Middle frontal gyrus (tissue), 1 donor: ENCODE measurements around the gene MAN2B2.
"Not testable (repeated sequence)": the region's sequence is repeated elsewhere in the genome, so short reads cannot be mapped to it uniquely, and the experiment has no call there.

ENCODE experiments used
- DNase-seq: peaks from one replicate; pipeline ENCODE4 v3.0.0-alpha.2; 2015; ENCODE audit warnings: low spot score; ENCODE audit errors: extremely low spot score

MAN2B2 gene

DNA sequence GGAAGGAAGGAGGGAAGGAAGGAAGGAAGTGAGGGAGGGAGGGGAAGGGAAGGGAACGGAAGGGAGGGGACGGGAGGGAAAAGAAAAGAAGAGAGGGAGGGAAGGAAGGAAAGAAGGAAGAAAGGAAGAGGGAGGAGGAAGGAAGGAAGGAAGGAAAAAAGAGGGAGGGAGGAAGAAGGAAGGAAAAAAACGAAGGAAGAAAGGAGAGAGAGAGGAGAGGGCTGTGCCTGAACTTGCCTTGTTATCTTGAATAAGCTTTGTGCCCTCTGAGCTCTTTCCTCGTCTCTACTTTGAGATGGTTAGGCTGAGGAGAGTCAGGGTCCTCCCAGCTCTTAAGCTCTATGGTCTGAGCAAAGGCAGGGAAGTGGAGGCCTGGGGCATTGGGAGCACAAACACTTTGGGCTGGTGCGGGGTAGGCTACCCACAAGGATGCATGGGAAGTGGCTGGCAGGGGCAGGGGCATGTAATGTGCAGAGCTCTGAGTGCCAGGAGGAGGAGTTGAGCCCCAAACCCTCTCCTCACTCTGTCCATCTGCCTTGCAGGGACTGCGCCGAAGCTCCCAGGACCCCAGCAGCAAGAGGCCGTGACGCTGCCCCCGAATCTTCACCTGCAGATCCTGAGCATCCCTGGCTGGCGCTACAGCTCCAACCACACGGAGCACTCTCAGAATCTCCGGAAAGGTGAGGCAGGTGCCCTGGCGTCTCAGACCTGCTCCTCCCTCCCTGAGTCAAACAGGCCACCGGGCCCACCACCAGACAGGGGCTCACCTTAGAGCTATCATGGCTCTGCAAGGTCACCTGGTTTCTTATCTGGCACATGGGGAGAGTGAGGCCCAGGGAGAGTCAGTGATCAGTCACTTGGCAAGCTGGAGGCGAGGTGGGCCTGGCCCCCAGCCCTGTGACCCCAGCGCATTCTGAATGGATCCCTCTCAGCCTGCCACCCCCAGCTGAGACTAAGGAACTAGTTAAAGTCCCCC, 39.0 kb downstream of the MAN2B2 start:
- DNase-seq: no peak

DNA sequence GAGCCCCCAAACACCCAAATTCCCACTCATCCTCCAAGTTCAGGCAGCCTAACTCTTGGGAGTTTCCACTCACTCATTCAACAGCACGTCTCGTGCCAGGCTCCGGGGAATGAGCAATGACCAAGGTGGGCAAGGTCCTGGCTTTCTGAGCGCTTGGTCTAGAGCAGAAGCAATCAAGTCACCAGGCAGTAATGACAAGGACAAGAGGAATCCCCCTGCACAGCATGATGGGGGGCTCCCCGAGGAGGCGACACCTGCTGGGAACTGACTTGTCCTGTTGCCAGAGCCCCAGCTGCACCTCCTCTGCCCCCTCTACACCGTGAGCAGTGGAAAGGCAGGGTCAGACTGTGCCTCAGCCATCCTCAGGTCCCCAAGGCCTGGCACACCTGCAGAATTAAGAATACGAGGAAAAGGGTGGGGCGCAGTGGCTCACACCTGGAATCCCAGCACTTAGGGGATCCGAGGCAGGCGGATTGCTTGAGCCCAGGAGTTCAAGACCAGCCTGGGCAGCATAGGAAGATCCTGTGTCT, 39.8 kb downstream of the MAN2B2 start:
- DNase-seq: no peak

DNA sequence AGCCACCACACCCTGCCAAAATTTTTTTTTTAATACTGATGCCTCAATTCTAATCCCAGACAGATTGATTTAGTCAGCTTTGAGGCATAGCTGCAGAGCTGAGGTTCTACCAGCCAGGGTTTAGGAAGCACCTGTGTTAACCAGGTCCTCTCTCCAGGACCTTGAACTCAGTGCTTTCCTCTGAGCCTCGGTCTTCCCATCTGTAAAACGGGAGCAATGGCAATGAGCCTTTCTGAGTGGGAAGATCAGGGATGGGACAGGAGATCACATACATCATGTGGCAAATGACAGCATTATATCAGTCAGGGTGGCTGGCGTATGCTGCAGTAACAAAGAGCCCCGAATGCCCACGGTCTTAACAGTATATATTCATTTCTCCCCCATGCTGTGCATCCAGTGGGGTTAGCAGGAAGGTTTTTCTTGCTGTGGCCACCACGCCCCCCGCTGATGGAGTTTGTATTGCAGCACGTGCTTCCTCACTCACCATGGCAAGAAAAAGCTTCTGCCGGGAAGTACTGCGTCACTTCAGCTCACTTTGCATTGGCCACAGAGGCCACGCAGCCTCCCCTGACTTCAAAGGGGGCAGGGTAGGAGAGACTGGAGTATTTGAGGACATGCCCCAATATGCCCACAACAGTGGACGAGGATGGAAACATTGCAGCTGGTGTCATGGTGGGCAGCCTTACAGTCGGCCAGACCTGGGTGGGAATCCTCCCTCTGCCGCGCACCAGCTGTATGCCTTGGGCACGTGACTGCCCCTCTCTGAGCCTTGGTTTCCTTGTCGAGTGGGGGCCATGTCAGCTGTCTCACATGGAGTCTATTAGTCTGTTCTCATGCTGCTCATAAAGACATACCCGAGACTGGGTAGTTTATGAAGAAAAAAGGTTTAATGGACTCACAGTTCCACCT, 41.4 kb downstream of the MAN2B2 start:
- DNase-seq: no peak

- no peak for DNase-seq
These were observed 42.3 kb downstream of the MAN2B2 start for GRCh38 chr4:6617246-6617645.

DNA sequence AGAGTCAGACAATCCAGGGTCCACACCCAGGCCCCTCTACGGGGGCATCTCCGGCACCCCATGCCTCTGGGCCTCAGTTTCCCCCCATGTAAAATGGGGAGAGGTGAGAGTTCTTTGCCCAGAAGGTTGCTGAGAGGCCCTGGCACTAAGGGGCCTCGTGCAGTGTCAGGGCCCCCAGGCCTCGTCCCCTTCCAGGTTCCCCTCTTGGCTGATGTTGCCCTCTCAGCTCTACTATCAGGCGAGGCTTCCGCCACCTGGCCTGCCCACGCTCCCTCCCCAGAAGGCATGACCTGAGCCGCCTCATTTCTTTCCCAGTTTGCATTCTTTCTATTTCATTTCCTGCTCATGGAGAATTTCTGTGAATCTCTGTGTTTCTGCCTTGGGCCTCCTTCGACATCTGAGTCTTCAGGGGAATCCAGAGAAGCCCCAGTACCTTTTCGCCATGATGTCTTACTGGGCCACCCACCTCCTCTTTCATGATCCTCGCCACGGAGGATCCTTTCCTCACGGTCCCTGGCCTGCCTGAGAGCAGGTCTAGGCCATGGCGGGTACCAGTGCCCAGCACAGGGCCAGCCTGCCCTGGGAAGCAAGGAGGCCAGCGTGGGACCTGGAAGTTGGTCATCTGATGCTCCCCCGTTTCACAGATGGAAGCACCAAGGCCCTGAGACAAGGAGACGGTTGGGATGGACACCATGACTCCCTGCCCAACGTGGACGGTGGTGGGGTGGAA, 43.6 kb downstream of the MAN2B2 start:
- no peak for DNase-seq

DNA sequence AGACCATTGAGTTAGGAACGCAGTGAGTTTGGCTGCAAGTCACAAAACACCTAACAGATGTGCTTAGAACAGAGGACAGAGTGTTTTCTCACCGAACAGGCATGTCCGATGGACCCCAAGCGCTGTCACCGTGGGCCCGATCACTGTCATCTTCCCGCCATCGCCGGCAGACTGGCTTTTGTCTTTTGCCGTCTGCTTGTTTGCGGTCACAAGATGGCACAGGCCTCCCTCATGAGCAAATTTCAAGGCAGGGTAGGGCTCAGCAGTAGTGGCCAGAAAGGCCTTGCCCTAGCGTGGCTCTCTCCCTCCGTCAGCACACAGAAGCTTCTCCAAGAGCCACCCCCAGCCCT, 44.1 kb downstream of the MAN2B2 start:
- DNase-seq: no peak

- no peak for DNase-seq
These were observed 44.7 kb downstream of the MAN2B2 start for GRCh38 chr4:6619466-6620255.

GRCh38 chr4:6620296-6620695, 45.3 kb downstream of the MAN2B2 start:
- DNase-seq: no peak

DNA sequence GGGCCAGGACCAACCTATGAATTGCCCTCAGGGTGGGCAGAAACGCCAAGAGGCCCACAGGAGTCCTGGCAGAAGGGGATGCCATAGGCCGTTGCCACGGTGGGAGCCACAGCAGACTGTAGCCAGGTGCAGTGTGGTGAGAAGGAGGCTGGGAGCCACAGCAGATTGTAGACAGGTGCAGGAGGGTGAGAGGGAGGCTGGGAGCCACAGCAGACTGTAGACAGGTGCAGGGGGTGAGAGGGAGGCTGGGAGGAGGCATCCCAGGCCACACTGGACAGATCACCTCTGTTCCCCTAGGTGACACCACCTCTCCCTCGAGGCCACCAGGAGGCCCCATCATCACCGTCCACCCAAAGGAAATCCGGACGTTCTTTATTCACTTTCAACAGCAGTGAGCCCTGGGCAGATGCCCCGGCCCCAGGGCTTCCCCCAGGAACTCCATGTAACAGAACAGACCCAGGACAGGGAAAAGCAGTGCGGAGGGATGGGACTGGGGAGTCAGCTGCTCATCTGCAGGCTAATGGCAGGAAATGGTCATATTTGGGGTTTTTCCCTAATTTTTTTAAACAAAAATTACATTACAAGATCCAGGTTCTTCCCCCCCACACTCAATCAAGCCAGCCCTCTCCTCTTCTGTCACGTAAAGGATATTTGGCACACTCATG, 46.0 kb downstream of the MAN2B2 start:
- no peak for DNase-seq

DNA sequence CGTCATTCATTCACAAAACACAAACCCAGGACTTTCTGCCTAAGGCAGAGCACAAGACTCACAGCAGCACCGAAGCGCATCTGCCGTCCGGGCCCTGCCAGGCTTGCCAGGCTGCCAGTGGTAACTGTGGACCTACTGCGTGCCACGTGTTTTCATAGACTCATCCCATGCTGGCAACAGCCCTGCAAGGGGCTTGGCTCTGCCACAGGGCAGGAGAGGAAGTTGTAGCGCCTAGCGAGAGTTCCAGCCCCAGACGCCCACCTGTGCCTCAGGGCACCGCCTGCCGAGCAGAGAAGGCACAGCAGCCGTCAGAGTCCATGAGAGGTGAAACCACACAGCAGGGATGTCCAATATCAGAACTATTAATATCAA, 46.6 kb downstream of the MAN2B2 start:
- DNase-seq: no peak

DNA sequence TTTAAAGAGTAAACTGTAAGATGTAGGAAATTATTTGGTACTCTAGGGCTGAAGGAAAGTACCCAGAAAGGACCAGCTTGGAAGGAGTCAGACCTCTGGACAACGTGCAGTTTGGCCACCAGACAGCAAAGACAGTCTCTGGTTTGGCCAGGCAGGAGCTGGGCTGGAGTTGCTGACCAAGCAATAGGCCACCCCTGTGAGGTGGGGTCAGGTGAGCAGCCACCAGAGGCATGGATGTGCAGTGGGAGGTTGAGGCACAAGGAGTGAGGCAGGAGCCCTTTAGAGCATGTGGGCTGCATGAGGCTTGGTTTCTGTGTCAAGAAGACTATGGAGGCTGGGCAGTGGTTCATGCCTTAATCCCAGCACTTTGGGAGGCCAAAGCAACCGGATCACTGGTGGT, 47.8 kb downstream of the MAN2B2 start:
- DNase-seq: no peak

DNA sequence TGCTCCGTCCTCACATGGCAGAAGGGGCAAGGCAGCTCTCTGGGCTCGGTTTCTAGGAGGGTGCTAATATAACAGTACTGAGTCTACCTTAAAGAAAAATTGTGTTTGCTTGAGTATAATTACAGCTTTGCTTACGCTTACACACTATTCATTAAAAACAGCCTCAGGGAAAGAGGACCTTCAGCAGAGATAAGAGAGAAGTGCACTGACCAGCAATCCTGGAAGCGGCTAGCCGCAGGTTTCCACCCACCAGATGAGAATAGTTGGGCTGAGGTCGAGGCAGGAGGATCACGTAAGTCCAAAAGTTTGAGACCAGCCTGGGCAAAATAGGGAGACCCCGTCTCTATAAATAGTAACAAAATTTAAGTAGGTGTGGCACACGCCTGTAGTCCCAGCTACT, 50.3 kb downstream of the MAN2B2 start:
- no peak for DNase-seq

DNA sequence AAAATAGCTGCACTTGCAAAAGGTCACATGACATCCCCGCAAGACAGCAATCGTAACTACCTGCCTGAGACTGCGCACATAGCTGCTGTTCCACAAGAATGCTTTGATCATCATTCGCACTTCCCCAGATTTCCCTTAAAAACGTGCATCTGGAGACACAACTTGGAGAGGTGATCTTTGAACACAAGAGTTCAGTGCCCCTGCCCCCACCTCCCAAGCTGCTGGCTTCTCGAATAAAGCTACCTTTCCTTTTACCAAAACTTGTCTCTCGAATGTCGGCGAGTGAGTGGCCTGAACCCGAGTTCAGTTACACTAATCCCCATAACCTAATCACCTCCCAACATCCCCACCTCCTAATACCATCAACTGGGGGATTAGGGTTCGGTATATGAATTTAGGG, 51.1 kb downstream of the MAN2B2 start:
- DNase-seq: no peak

GRCh38 chr4:6627832-6628231, 52.8 kb downstream of the MAN2B2 start:
- no peak for DNase-seq

- DNase-seq: not testable (repeated sequence)
These were observed 53.5 kb downstream of the MAN2B2 start for GRCh38 chr4:6628484-6628883.

- DNase-seq: no peak
These were observed 57.1 kb downstream of the MAN2B2 start for GRCh38 chr4:6632125-6632524.

GRCh38 chr4:6633091-6633906, 58.3 kb downstream of the MAN2B2 start:
- no peak for DNase-seq

GRCh38 chr4:6634746-6635145, 59.8 kb downstream of the MAN2B2 start:
- DNase-seq: no peak

- no peak for DNase-seq
These were observed 64.2 kb downstream of the MAN2B2 start for GRCh38 chr4:6639137-6639680.
